ENCODE measurements around the gene TSHZ1. TPM values are rescaled to one million over a fixed set of nuclear protein-coding genes. Genes with fewer than 3 reads are reported as not detected.

The TSHZ1 gene
- total RNA-seq, 2 donors from 2014 or later: 1.1 to 1.7 TPM

DNA sequence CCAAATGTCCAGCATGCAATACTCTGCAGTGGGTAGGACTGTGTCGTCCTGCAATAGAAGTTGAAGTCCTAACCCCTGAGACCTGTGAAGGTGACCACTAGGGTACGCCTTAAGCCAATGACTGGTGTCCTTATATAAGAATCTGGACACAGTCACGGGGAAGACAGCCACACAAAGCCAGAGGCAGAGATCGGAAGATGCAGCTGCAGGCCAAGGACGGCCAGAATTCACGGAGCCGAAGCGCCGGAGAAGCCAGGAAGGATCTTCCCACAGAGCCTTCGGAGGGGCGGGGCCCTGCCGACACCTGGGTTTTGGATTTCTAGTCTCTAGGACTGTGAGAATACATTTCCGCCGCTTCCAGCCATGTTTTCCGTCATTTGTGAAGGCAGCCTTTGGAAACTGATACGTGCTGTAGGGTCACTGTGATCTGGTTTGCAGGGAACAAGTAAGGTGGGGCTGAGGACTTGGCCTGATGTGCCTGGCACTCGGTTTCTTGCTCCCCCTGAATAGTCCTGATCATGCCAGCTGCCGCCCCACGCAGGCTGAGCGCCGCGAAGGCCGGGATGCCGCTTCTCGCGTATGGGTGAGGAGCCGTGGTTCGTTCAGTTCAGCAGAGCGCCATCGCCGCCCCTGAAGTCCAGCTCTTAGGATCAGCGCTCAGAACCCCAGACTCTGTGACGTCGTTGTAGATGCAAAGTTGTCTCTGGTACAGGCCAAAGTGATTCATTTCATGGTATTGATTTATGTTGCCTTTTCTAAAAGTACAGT, 40.4 kb upstream of the TSHZ1 start:
- peaks cover 5% of the 10 kb centered on the region for H3K4me1 Mint-ChIP-seq
- Histone ChIP-seq H3K4me1 (ENCODE audit: control insufficient read depth, insufficient read depth, low read length) (no peaks in the 10 kb centered on the region), H3K9ac (ENCODE audit: extremely low read depth, low read length, poor library complexity, severe bottlenecking) (no peak overlapping the region), H3K9me3 (ENCODE audit: control insufficient read depth, low read length) (no peaks in the 10 kb centered on the region), H3K27ac (ENCODE audit: low read depth, low read length) (no peak overlapping the region), H3K27me3 (ENCODE audit: control insufficient read depth, insufficient read depth, low read length, poor library complexity, severe bottlenecking) (no peaks in the 10 kb centered on the region), H3K4me3 (ENCODE audit: low read length) (no peak overlapping the region), H3K36me3 (ENCODE audit: control insufficient read depth, insufficient read depth, low read length) (no peaks in the 10 kb centered on the region)
- peaks cover 4% of the 10 kb centered on the region for H3K27me3 Mint-ChIP-seq (ENCODE audit: insufficient read depth)
- H3K4me3 Mint-ChIP-seq: no peak overlapping the region
- H3K27ac Mint-ChIP-seq: no peak overlapping the region
- H3K36me3 Mint-ChIP-seq (ENCODE audit: low read depth): no peaks in the 10 kb centered on the region
- TF ChIP-seq, protein P1, sequence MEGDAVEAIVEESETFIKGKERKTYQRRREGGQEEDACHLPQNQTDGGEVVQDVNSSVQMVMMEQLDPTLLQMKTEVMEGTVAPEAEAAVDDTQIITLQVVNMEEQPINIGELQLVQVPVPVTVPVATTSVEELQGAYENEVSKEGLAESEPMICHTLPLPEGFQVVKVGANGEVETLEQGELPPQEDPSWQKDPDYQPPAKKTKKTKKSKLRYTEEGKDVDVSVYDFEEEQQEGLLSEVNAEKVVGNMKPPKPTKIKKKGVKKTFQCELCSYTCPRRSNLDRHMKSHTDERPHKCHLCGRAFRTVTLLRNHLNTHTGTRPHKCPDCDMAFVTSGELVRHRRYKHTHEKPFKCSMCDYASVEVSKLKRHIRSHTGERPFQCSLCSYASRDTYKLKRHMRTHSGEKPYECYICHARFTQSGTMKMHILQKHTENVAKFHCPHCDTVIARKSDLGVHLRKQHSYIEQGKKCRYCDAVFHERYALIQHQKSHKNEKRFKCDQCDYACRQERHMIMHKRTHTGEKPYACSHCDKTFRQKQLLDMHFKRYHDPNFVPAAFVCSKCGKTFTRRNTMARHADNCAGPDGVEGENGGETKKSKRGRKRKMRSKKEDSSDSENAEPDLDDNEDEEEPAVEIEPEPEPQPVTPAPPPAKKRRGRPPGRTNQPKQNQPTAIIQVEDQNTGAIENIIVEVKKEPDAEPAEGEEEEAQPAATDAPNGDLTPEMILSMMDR (conservative IDR thresholded peaks at IDR 0.05): peak; percentile 32
- peak; percentile 53 for DNase-seq
- WGBS, 2 experiments (ENCODE audit: insufficient coverage in 1 of 2, insufficient read length in 1 of 2): 94 to 96% methylated on average over 31 to 34 of the region's 34 CpGs
- no peaks in the 10 kb centered on the region for H3K9me3 Mint-ChIP-seq

DNA sequence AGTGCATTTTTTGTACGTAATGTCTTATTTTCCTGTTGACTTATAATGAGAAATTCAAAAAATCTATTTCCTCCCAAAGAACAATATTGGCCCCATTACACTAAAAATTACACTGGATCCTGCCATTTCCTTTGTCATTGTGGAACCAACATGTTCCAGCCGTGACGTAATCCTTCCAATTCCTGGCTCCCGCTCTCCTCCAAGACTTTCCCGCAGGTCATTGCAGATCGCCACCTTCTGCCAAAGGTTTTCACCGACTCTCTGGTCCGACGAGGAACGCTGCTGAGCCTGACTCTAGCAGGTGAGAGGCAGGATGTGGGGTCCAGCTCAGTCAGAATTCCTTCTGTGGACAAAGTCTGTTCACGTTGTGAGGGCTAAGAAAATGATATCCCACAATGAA, 39.7 kb upstream of the TSHZ1 start:
- no peaks in the 10 kb centered on the region for H3K9me3 ChIP-seq (ENCODE audit: control insufficient read depth, low read length)
- H3K4me1 Mint-ChIP-seq: peaks cover 5% of the 10 kb centered on the region
- TF ChIP-seq, protein P1 (conservative IDR thresholded peaks at IDR 0.05): no peak
- no peak overlapping the region for H3K27ac Mint-ChIP-seq
- H3K27me3 ChIP-seq (ENCODE audit: control insufficient read depth, insufficient read depth, low read length, poor library complexity, severe bottlenecking): no peaks in the 10 kb centered on the region
- H3K4me3 ChIP-seq (ENCODE audit: low read length): no peak overlapping the region
- H3K36me3 ChIP-seq (ENCODE audit: control insufficient read depth, insufficient read depth, low read length): no peaks in the 10 kb centered on the region
- no peaks in the 10 kb centered on the region for H3K36me3 Mint-ChIP-seq (ENCODE audit: low read depth)
- H3K9ac ChIP-seq (ENCODE audit: extremely low read depth, low read length, poor library complexity, severe bottlenecking): no peak overlapping the region
- H3K27me3 Mint-ChIP-seq (ENCODE audit: insufficient read depth): peaks cover 4% of the 10 kb centered on the region
- H3K4me3 Mint-ChIP-seq: no peak overlapping the region
- peak; percentile 46 for DNase-seq
- no peaks in the 10 kb centered on the region for H3K4me1 ChIP-seq (ENCODE audit: control insufficient read depth, insufficient read depth, low read length)
- H3K27ac ChIP-seq (ENCODE audit: low read depth, low read length): no peak overlapping the region
- WGBS, 2 experiments (ENCODE audit: insufficient coverage in 1 of 2, insufficient read length in 1 of 2): 92 to 94% methylated on average over 10 to 11 of the region's 11 CpGs
- no peaks in the 10 kb centered on the region for H3K9me3 Mint-ChIP-seq

DNA sequence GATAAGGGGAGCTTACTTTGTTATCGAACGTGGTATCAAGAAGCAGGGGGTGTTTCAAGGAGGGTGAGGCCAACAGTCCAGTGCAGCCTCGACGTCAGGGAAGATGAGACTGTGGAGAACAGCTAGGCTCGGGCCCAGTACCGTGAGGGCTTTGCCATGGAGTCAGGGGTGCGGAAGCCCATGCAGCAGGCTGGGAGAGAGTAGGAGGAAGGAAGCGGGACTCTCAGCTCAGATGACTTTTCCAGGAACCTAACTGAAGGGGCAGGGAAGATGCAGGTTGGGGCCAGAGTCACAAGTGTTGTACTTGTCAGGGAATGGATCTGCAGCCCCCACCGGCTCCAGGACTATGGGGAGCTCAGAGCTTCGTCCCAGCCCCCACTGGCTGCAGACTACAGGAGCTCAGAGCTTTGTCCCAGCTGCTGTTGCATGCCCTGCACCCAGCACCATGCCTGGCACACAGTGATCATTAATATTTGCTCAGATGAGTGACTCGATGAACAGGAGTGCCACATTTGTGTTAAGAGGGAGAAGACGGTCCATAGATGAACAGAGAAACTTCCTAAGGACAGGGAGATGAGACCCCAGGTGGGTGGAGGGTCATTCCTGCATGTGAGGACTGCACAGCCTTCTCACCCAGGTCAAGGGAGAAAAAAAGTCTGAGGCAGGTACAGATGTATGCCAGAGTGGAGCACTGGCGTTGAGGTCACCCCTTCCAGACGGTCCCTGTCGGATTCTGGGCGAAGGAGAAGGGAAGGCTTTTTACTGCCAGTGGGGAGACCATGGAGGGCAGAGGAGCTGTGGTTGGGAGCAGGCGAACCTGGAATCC, 38.1 kb upstream of the TSHZ1 start:
- H3K9ac ChIP-seq (ENCODE audit: extremely low read depth, low read length, poor library complexity, severe bottlenecking): no peak overlapping the region
- Mint-ChIP-seq H3K36me3 (ENCODE audit: low read depth) (no peaks in the 10 kb centered on the region), H3K4me3 (no peak overlapping the region), H3K9me3 (no peaks in the 10 kb centered on the region), H3K27ac (no peak overlapping the region), H3K4me1 (peaks cover 9% of the 10 kb centered on the region), H3K27me3 (ENCODE audit: insufficient read depth) (peaks cover 4% of the 10 kb centered on the region)
- H3K36me3 ChIP-seq (ENCODE audit: control insufficient read depth, insufficient read depth, low read length): no peaks in the 10 kb centered on the region
- no peaks in the 10 kb centered on the region for H3K9me3 ChIP-seq (ENCODE audit: control insufficient read depth, low read length)
- H3K4me3 ChIP-seq (ENCODE audit: low read length): no peak overlapping the region
- TF ChIP-seq, protein P1 (conservative IDR thresholded peaks at IDR 0.05): no peak
- no peaks in the 10 kb centered on the region for H3K4me1 ChIP-seq (ENCODE audit: control insufficient read depth, insufficient read depth, low read length)
- H3K27me3 ChIP-seq (ENCODE audit: control insufficient read depth, insufficient read depth, low read length, poor library complexity, severe bottlenecking): no peaks in the 10 kb centered on the region
- WGBS, 2 experiments (ENCODE audit: insufficient coverage in 1 of 2, insufficient read length in 1 of 2): 90 to 94% methylated on average over 12 to 17 of the region's 17 CpGs
- DNase-seq: peak; percentile 29
- no peak overlapping the region for H3K27ac ChIP-seq (ENCODE audit: low read depth, low read length)
